Neural cell (in vitro differentiated cells): ENCODE measurements around the gene SYNE3.

Experiments used
- CTCF ChIP-seq: fragments of 450-650 bp; IDR thresholded peaks from 2 replicates; pipeline ENCODE4 v1.5.1; 2014; ENCODE audit warnings: antibody characterized with exemption, mild to moderate bottlenecking, moderate library complexity; ENCODE audit not compliant: poor library complexity, severe bottlenecking
- EZH2 ChIP-seq: fragments of 200-600, 300-800 bp; shearing (Covaris generic), sonication (generic); IDR thresholded peaks from 2 replicates; pipeline ENCODE4 v1.6.1; 2014; ENCODE audit warnings: antibody characterized with exemption, low read length, borderline replicate concordance, mild to moderate bottlenecking; ENCODE audit not compliant: insufficient read depth, poor library complexity, severe bottlenecking
- POLR2AphosphoS5 ChIP-seq: IDR thresholded peaks from 2 replicates; pipeline ENCODE4 v1.6.1; 2012
- SMC3 ChIP-seq: fragments of 450-650 bp; conservative IDR thresholded peaks from 2 replicates; pipeline ENCODE4 v1.6.1; 2014; ENCODE audit warnings: antibody characterized with exemption, mild to moderate bottlenecking, moderate library complexity; ENCODE audit not compliant: poor library complexity
- TAF1 ChIP-seq: IDR thresholded peaks from 2 replicates; pipeline ENCODE4 v1.6.1; 2012; ENCODE audit warnings: low read depth
- TF ChIP-seq, protein P1 (sequence below): IDR thresholded peaks from 2 replicates; pipeline ENCODE4 v1.6.1; 2012; ENCODE audit warnings: borderline replicate concordance

DNA sequence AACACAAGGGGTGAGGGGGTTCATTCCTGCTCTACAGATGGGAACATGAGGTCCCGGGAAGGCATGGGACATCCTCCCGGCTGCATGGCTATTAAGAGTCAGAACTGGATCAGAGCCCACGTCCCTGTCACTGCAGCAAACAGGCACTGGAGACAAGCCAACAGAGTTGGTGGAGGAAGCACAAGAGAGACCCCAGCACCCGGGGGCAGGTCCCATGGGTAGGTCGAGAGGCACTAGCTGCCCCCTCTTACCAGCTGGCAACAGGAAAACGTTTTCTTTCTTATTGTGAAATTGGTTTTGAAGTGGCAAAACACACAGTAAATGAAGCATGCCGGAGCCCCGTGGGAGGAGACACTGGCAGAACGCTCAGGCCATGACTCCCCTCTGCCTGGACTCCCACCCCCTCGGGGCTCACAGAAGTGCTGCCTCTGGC is 43.6 kb downstream of the SYNE3 start:
- TF ChIP-seq POLR2AphosphoS5 (no peak), CTCF (no peak), EZH2 (no peak), SMC3 (no peak), TAF1 (no peak)
- TF ChIP-seq, protein P1, sequence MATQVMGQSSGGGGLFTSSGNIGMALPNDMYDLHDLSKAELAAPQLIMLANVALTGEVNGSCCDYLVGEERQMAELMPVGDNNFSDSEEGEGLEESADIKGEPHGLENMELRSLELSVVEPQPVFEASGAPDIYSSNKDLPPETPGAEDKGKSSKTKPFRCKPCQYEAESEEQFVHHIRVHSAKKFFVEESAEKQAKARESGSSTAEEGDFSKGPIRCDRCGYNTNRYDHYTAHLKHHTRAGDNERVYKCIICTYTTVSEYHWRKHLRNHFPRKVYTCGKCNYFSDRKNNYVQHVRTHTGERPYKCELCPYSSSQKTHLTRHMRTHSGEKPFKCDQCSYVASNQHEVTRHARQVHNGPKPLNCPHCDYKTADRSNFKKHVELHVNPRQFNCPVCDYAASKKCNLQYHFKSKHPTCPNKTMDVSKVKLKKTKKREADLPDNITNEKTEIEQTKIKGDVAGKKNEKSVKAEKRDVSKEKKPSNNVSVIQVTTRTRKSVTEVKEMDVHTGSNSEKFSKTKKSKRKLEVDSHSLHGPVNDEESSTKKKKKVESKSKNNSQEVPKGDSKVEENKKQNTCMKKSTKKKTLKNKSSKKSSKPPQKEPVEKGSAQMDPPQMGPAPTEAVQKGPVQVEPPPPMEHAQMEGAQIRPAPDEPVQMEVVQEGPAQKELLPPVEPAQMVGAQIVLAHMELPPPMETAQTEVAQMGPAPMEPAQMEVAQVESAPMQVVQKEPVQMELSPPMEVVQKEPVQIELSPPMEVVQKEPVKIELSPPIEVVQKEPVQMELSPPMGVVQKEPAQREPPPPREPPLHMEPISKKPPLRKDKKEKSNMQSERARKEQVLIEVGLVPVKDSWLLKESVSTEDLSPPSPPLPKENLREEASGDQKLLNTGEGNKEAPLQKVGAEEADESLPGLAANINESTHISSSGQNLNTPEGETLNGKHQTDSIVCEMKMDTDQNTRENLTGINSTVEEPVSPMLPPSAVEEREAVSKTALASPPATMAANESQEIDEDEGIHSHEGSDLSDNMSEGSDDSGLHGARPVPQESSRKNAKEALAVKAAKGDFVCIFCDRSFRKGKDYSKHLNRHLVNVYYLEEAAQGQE, result no peak
